HL-60 (cell line): ENCODE measurements around the gene COX8C.

Source experiments
- DNase-seq, 2 experiments: peaks; one replicate each; pipeline ENCODE4 v3.0.0-alpha.2; 2010 to 2020; ENCODE audit warnings: low read depth in 1 of 2, low spot score in 1 of 2
- H3K27ac ChIP-seq: fragments of 250-450 bp; sonication (Bioruptor Pico); replicated peaks from 2 replicates; pipeline ENCODE4 v1.5.1; 2020; ENCODE audit warnings: mild to moderate bottlenecking, moderate library complexity
- H3K27me3 ChIP-seq: fragments of 250-450 bp; sonication (Bioruptor Pico); 2 replicates; pipeline ENCODE4 v1.5.1; 2021; ENCODE audit warnings: mild to moderate bottlenecking, moderate library complexity; ENCODE audit not compliant: insufficient read depth, poor library complexity, severe bottlenecking
- H3K4me3 ChIP-seq: replicated peaks from 2 replicates; pipeline ENCODE4 v1.5.1; 2011; ENCODE audit warnings: mild to moderate bottlenecking, control low read depth, low read length; ENCODE audit not compliant: insufficient read depth
- CTCF ChIP-seq: IDR thresholded peaks from one replicate; pipeline ENCODE4 v1.5.1; 2011; ENCODE audit warnings: low read length, control low read depth, inconsistent platforms; ENCODE audit not compliant: insufficient read depth
- GABPA ChIP-seq: IDR thresholded peaks from 2 replicates; pipeline ENCODE4 v1.6.1; 2012; ENCODE audit warnings: low read depth
- POLR2AphosphoS5 ChIP-seq: IDR thresholded peaks from 2 replicates; pipeline ENCODE4 v1.6.1; 2012; ENCODE audit warnings: low read depth
- SPI1 ChIP-seq: IDR thresholded peaks from 2 replicates; pipeline ENCODE4 v1.6.1; 2012; ENCODE audit warnings: low read depth, mild to moderate bottlenecking, borderline replicate concordance
- TF ChIP-seq, protein P1 (sequence below): IDR thresholded peaks from 2 replicates; pipeline ENCODE4 v1.6.1; 2012; ENCODE audit warnings: low read depth; ENCODE audit not compliant: insufficient replicate concordance

COX8C gene

GRCh38 chr14:93337143-93337753 lies 9.7 kb upstream of the COX8C start:
- no peaks in the 10 kb centered on the region for H3K27me3 ChIP-seq
- no peak overlapping the region for H3K4me3 ChIP-seq
- no peak for TF ChIP-seq CTCF
- TF ChIP-seq, protein P1, sequence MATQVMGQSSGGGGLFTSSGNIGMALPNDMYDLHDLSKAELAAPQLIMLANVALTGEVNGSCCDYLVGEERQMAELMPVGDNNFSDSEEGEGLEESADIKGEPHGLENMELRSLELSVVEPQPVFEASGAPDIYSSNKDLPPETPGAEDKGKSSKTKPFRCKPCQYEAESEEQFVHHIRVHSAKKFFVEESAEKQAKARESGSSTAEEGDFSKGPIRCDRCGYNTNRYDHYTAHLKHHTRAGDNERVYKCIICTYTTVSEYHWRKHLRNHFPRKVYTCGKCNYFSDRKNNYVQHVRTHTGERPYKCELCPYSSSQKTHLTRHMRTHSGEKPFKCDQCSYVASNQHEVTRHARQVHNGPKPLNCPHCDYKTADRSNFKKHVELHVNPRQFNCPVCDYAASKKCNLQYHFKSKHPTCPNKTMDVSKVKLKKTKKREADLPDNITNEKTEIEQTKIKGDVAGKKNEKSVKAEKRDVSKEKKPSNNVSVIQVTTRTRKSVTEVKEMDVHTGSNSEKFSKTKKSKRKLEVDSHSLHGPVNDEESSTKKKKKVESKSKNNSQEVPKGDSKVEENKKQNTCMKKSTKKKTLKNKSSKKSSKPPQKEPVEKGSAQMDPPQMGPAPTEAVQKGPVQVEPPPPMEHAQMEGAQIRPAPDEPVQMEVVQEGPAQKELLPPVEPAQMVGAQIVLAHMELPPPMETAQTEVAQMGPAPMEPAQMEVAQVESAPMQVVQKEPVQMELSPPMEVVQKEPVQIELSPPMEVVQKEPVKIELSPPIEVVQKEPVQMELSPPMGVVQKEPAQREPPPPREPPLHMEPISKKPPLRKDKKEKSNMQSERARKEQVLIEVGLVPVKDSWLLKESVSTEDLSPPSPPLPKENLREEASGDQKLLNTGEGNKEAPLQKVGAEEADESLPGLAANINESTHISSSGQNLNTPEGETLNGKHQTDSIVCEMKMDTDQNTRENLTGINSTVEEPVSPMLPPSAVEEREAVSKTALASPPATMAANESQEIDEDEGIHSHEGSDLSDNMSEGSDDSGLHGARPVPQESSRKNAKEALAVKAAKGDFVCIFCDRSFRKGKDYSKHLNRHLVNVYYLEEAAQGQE = no peak
- DNase-seq = no peak
- H3K27ac ChIP-seq = no peak overlapping the region

GRCh38 chr14:93337884-93338283 lies 9.1 kb upstream of the COX8C start:
- Histone ChIP-seq H3K27me3 (no peaks in the 10 kb centered on the region), H3K27ac (no peak overlapping the region), H3K4me3 (no peak overlapping the region)
- TF ChIP-seq POLR2AphosphoS5 = no peak
- no peak for TF ChIP-seq GABPA
- no peak for TF ChIP-seq SPI1
- no peak for TF ChIP-seq CTCF
- TF ChIP-seq, protein P1 = no peak
- no peak for DNase-seq

GRCh38 chr14:93343266-93343665 lies 3.7 kb upstream of the COX8C start:
- Histone ChIP-seq H3K27me3 (no peaks in the 10 kb centered on the region), H3K4me3 (no peak overlapping the region), H3K27ac (peak overlapping the region; percentile 23)
- TF ChIP-seq SPI1 = no peak
- TF ChIP-seq, protein P1 = no peak
- TF ChIP-seq POLR2AphosphoS5 = no peak
- TF ChIP-seq CTCF = no peak
- no peak for TF ChIP-seq GABPA
- DNase-seq = peak; percentile 64 to 70
